HG02938 (cell line): ENCODE data around the gene KRT75.
"Not testable (repeated sequence)": the region's sequence is repeated elsewhere in the genome, so short reads cannot be mapped to it uniquely, and the experiment has no call there.

Source experiments
- ATAC-seq: cut with Tn5 transposase; IDR thresholded peaks from one replicate; pipeline ENCODE4 v1.9.1; 2021; ENCODE audit warnings: mild to moderate bottlenecking, moderate library complexity; ENCODE audit not compliant: unreplicated experiment

Gene KRT75

GRCh38 chr12:52418576-52419110 lies 15.5 kb downstream of the KRT75 start:
- no peak for ATAC-seq

DNA sequence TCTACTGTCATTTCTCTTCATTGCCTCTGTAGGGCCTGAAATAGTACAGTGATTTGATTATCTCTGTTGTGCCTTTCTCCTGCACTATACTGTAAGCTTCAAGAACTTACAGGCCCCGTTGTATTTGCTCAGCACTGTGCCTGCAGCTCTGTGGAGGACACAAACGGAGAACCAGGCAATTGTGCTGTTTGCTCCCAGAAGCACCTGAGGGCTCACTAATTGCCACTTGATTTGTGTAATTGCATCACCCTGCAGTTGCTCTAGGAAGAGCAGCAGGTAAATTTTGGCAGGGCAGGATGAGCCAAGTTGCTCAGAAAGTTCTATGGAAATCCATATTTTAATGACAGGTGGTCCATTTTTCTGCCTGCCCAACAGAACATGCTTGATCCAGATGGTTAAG lies 16.4 kb downstream of the KRT75 start:
- ATAC-seq: no peak

DNA sequence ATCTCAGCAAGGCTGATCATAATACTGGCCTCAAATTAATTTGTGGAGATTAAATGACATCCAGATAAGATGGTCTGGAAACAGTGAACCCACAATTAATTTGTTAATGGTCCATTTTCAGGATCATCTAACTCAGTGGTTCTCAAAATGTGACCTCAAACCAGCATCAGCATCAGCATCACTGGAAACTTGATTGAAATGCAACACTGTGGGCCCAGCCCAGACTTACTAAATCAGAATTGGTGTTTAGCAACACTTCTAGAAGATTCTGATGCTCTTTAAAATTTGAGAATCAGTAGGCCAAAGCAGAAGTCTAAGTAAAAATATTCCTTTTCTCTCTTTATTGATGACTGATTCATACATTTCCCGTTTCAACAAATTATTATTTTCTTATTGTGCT lies 17.4 kb downstream of the KRT75 start:
- no peak for ATAC-seq

GRCh38 chr12:52415870-52416750 lies 18.1 kb downstream of the KRT75 start:
- no peak for ATAC-seq

GRCh38 chr12:52414936-52415335 lies 19.2 kb downstream of the KRT75 start:
- no peak for ATAC-seq

DNA sequence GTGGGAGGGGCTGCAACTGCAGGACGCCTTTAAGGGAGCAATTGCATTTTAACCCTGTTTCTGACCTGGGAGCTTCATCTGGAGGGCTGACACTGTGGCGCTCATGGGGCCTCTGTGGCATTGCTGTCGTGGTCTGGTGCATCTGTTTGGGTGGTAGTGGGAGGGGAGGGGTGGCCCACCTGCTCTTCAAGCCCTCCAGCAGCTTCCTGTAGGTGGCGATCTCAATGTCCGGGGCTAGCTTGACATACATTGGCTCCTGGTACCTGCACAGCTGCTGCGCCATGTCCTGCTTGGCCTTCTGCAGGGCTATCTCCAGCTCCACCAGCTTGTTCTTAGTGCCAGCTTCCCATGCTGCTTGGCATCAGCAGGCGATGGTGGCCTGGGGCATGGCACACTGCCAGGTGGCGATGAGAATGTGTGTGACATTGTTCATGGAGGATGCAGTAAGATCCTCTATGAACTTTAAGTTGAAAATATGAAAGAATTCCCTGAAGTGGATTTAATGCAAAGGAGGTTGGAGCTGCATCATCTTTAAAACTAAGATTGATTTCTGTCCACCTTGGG lies 20.3 kb downstream of the KRT75 start:
- no peak for ATAC-seq

DNA sequence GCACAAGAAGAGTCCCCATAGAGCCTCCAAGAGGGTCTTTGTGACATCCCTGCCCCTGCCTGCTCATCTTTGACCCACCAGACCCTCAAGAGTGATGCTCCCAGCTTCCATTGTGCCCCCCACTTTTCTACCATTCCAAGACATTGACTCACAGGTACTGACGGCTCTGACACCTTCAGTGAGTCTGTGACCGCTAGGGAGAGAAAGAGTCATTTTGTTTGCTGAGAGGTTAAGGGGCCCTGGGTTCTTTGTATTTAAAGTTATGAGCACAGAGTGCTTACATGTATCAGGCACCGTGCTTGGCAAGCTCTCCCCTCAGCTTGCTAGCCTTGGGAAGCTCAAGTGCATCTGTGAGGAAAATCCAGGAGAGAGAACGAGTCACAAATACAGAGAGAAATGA lies 21.0 kb downstream of the KRT75 start:
- ATAC-seq: no peak

GRCh38 chr12:52411815-52412214 lies 22.4 kb downstream of the KRT75 start:
- ATAC-seq: no peak

- not testable (repeated sequence) for ATAC-seq
These were observed 23.5 kb downstream of the KRT75 start for GRCh38 chr12:52410589-52411248.

- no peak for ATAC-seq
These were observed 26.3 kb downstream of the KRT75 start for GRCh38 chr12:52407918-52408317.

DNA sequence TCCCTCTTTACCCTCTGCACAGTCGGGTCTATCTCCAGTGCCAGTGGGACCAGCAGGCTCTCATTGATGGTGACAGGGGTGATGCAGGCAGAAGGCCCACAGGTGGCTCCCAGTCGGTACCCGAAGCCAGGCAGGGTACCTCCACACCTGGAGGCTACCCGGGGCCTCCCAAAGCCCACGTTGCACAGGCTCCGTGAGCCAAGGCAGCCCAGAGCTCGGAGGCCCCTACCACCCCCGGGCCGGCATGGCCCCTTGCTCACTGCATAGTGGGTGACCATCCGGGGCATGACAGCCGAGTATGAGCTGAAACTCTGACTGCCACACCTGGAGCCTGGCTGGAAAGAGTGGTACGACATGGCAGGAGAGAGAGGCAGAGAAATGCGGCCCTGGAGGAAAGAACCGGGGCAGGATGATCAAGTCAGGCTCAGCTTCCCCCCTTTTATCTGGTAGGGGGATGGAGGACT lies 28.2 kb downstream of the KRT75 start, which contains the start of gene KRT82:
Gene KRT82, minus strand, starts transcription at position 414 of the 464 bp plus-strand sequence. Its CDS starts 58 bp downstream, at position 356.
- no peak for ATAC-seq

DNA sequence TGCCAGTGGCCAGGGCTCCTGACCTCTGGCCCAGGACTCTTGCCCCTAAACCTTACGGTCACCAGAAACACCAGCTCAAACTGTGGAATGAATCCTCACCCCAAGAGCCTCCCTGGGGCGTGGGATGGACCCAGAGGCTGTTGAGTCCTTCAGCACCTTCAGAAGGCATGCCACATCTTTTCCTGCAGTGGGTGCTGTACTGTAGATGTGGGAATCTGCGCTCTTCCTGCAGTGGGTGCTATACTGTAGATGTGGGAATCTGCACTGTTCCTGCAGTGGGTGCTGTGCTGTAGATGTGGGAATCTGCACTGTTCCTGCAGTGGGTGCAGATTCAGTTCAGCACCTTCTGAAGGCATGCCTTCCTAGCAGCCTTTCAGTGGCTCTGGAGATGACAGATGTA lies 29.2 kb downstream of the KRT75 start:
- no peak for ATAC-seq

DNA sequence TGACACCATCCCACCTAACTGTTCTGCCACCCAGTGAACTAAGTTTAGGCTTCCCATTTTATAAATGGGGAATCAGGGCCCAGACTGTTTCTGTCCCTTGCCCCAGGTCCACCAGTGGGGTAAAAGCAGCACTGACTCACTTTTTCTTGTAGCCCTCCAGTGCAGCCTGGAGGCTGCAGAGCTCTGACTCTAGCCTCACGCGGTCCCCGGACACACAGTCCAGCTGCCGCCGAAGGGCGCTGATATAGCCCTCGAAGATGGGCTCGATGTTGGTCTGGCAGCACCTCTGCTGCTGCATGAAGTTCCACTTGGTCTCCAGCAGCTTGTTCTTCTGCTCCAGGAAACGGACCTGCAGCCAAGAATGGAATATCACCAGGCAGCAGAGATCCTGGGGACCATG lies 30.6 kb downstream of the KRT75 start:
- ATAC-seq: no peak

GRCh38 chr12:52402873-52403540 lies 31.2 kb downstream of the KRT75 start:
- no peak for ATAC-seq

DNA sequence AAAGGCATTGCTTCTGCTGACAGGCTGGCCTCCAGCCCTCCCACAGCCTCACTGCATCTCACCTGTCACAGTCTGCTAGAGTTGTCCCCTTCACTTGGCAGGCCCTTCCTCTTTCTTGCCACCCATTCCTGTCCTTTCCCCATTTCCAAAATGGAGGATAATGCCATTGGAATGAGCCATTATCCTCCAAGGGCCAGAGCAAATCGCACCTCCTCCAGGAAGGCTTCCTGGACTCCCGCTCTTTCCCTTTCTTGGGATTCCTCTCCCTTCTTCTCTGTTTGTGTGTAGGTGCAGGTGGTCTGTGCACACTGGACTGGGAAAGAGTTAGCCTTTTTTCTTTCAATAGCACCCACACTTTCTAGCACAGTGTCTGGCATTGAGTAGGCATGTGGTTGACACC lies 31.8 kb downstream of the KRT75 start:
- no peak for ATAC-seq

- no peak for ATAC-seq
These were observed 32.2 kb downstream of the KRT75 start for GRCh38 chr12:52401926-52402325.

GRCh38 chr12:52401526-52401925 lies 32.6 kb downstream of the KRT75 start:
- no peak for ATAC-seq

- no peak for ATAC-seq
These were observed 33.3 kb downstream of the KRT75 start for GRCh38 chr12:52400906-52401305.

GRCh38 chr12:52399756-52400155 lies 34.4 kb downstream of the KRT75 start:
- ATAC-seq: no peak

GRCh38 chr12:52398176-52398575 lies 36.0 kb downstream of the KRT75 start:
- ATAC-seq: no peak

GRCh38 chr12:52396656-52397055 lies 37.5 kb downstream of the KRT75 start:
- no peak for ATAC-seq
